Umbilical cord (tissue), 2 donors: Measurements from ENCODE around the gene POM121. TPM values are rescaled to one million over a fixed set of nuclear protein-coding genes. Genes with fewer than 3 reads are reported as not detected.
"Not testable (repeated sequence)": the region's sequence is repeated elsewhere in the genome, so short reads cannot be mapped to it uniquely, and the experiment has no call there.

ENCODE experiments used
- DNase-seq: peaks from one replicate; pipeline ENCODE4 v3.0.0-alpha.2; 2015; ENCODE audit warnings: low spot score
- total RNA-seq: library from RNA; depleted of rRNA; stranded (reverse); fragments of >200 nt; gene quantifications from one replicate; pipeline ENCODE4 v1.2.3, GENCODE V29; 2014; ENCODE audit warnings: low replicate concordance; ENCODE audit not compliant: insufficient read depth

The POM121 gene
- total RNA-seq, 1 donor from 2014 or later: 7.0 TPM

- not testable (repeated sequence) for DNase-seq
Observed at GRCh38 chr7:72995484-72995883, 70.6 kb downstream of the POM121 start.

DNA sequence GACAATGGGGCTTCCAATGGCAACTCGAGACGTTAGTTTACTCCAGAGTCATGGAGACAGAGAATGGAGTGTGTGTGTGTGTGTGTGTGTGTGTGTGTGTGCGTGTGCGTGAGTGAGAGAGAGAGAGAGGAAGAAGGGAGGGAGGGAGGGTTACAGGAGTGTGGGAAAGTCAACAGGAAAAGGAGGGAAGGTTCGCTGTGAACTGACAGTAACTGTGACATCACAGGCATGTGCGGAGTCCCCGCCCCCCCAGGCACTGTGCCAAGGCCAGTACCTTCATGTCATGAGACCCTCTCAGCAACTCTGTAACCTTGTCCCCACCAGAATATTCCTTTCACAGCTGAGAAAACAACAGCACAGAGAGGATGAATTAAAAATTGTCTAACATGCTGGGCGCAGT, 72.6 kb downstream of the POM121 start:
- DNase-seq: not testable (repeated sequence)

- not testable (repeated sequence) for DNase-seq
Observed at GRCh38 chr7:72997887-72998468, 73.1 kb downstream of the POM121 start.

Other genes starting within 250 kb of the POM121 start
- 4.3 TPM for gene TYW1B, start 96.9 kb upstream of the POM121 start, total RNA-seq
- gene TRIM74, start 44.4 kb downstream of the POM121 start, total RNA-seq: not detected
- gene SPDYE8, start 104.7 kb downstream of the POM121 start, total RNA-seq: 0.48 TPM
- gene SPDYE11, start 132.8 kb downstream of the POM121 start, total RNA-seq: 1.7 TPM
- gene SPDYE9, start 160.9 kb downstream of the POM121 start, total RNA-seq: 1.7 TPM